Tibial nerve (tissue), 4 donors: ENCODE measurements around the gene TMEM129. TPM values are rescaled to one million over a fixed set of nuclear protein-coding genes. Genes with fewer than 3 reads are reported as not detected.
"Not testable (repeated sequence)": the region's sequence is repeated elsewhere in the genome, so short reads cannot be mapped to it uniquely, and the experiment has no call there.

Source experiments
- DNase-seq, 2 donors: peaks; one replicate each; pipeline ENCODE4 v3.0.0-alpha.2; 2019; ENCODE audit warnings: low spot score in 2 of 2
- H3K27ac ChIP-seq, 4 donors: fragments of 200-600 bp; sonication (generic) in 3 of 4; one replicate each; pipeline ENCODE4 v1.5.1; 2017 to 2019; ENCODE audit warnings: mild to moderate bottlenecking in 1 of 4
- H3K27me3 ChIP-seq, 2 donors: fragments of 200-600 bp; sonication (generic) in 1 of 2; one replicate each; pipeline versions ENCODE4 v1.5.1 to v1.6.0; 2017 to 2019
- H3K36me3 ChIP-seq, 3 donors: fragments of 200-600 bp; sonication (generic); one replicate each; pipeline ENCODE4 v1.5.1; 2018 to 2019
- H3K4me1 ChIP-seq, 4 donors: fragments of 200-600 bp; sonication (generic) in 3 of 4; one replicate each; pipeline ENCODE4 v1.5.1; 2017 to 2019
- H3K4me3 ChIP-seq, 4 donors: fragments of 200-600 bp; sonication (generic) in 3 of 4; one replicate each; pipeline ENCODE4 v1.5.1; 2017 to 2019; ENCODE audit warnings: mild to moderate bottlenecking in 1 of 4, moderate library complexity in 1 of 4
- H3K9me3 ChIP-seq, 4 donors: fragments of 200-600 bp; sonication (generic) in 3 of 4; one replicate each; pipeline ENCODE4 v1.5.1; 2017 to 2019
- CTCF ChIP-seq, 5 experiments: fragments of 200-600 bp in 3 of 5; fragments of 450-650 bp in 2 of 5; sonication (generic) in 3 of 5; IDR thresholded peaks; one replicate each; pipeline ENCODE4 v1.5.1; 2016 to 2019; ENCODE audit warnings: antibody characterized with exemption in 5 of 5, mild to moderate bottlenecking in 3 of 5, moderate library complexity in 2 of 5
- EP300 ChIP-seq, 2 donors: sonication (generic); formaldehyde crosslinking; IDR thresholded peaks; one replicate each; pipeline ENCODE4 v1.6.1; 2017; ENCODE audit warnings: antibody characterized with exemption in 2 of 2, mild to moderate bottlenecking in 1 of 2
- POLR2A ChIP-seq, 2 donors: fragments of 450-650 bp; IDR thresholded peaks; one replicate each; pipeline ENCODE4 v1.6.1; 2017; ENCODE audit warnings: antibody characterized with exemption in 2 of 2, mild to moderate bottlenecking in 2 of 2, moderate library complexity in 2 of 2
- WGBS, 2 donors: methylation state at CpG; one replicate each; pipeline ENCODE4 v1.1.5; 2018; 5-methylcytosine and 5-hydroxymethylcytosine counted together
- total RNA-seq, 4 donors: library from RNA; depleted of rRNA; stranded (reverse); fragments of >200 nt; gene quantifications; one replicate each; pipeline ENCODE4 v1.1.0, GENCODE V29; 2016

Gene TMEM129
- total RNA-seq, 4 donors from 2014 or later, result 60.1 to 88.5 (median 82.2) TPM

GRCh38 chr4:1676605-1677525 lies 44.3 kb downstream of the TMEM129 start:
- H3K4me3 ChIP-seq, result no peak overlapping the region
- no peak for TF ChIP-seq POLR2A (IDR thresholded peaks at IDR 0.05)
- TF ChIP-seq CTCF (IDR thresholded peaks at IDR 0.05), result no peak
- no peak for TF ChIP-seq EP300 (IDR thresholded peaks at IDR 0.05)
- H3K9me3 ChIP-seq, result no peaks in the 10 kb centered on the region
- H3K27ac ChIP-seq, result no peak overlapping the region
- H3K36me3 ChIP-seq, result no peaks in the 10 kb centered on the region
- no peaks in the 10 kb centered on the region for H3K4me1 ChIP-seq
- 76 to 80% methylated on average over 25 of the region's 25 CpGs for WGBS, 2 donors
- no peaks in the 10 kb centered on the region for H3K27me3 ChIP-seq
- DNase-seq, result no peak

GRCh38 chr4:1675802-1676137 lies 45.4 kb downstream of the TMEM129 start:
- Histone ChIP-seq H3K36me3 (no peaks in the 10 kb centered on the region), H3K27ac (no peak overlapping the region), H3K9me3 (no peaks in the 10 kb centered on the region), H3K4me3 (no peak overlapping the region), H3K4me1 (no peaks in the 10 kb centered on the region), H3K27me3 (no peaks in the 10 kb centered on the region)
- 82 to 84% methylated on average over 10 of the region's 10 CpGs for WGBS, 2 donors
- no peak for TF ChIP-seq CTCF (IDR thresholded peaks at IDR 0.05)
- TF ChIP-seq EP300 (IDR thresholded peaks at IDR 0.05), result no peak
- no peak for TF ChIP-seq POLR2A (IDR thresholded peaks at IDR 0.05)
- no peak for DNase-seq

- no peak for TF ChIP-seq POLR2A (IDR thresholded peaks at IDR 0.05)
- no peak for TF ChIP-seq EP300 (IDR thresholded peaks at IDR 0.05)
- no peak for TF ChIP-seq CTCF (IDR thresholded peaks at IDR 0.05)
- no peak for DNase-seq
- Histone ChIP-seq H3K4me3 (no peak overlapping the region), H3K9me3 (no peaks in the 10 kb centered on the region), H3K27me3 (no peaks in the 10 kb centered on the region), H3K4me1 (no peaks in the 10 kb centered on the region), H3K36me3 (no peaks in the 10 kb centered on the region), H3K27ac (no peak overlapping the region)
- WGBS, 2 donors, result 76 to 77% methylated on average over 19 of the region's 19 CpGs
Observed at GRCh38 chr4:1675136-1675801, 45.9 kb downstream of the TMEM129 start.

GRCh38 chr4:1674682-1675081 lies 46.4 kb downstream of the TMEM129 start:
- no peak overlapping the region for H3K4me3 ChIP-seq
- no peak overlapping the region for H3K27ac ChIP-seq
- no peaks in the 10 kb centered on the region for H3K27me3 ChIP-seq
- no peak for DNase-seq
- WGBS, 2 donors, result 56 to 64% methylated on average over 9 of the region's 9 CpGs
- no peaks in the 10 kb centered on the region for H3K36me3 ChIP-seq
- no peak for TF ChIP-seq EP300 (IDR thresholded peaks at IDR 0.05)
- no peak for TF ChIP-seq CTCF (IDR thresholded peaks at IDR 0.05)
- TF ChIP-seq POLR2A (IDR thresholded peaks at IDR 0.05), result no peak
- no peaks in the 10 kb centered on the region for H3K4me1 ChIP-seq
- H3K9me3 ChIP-seq, result no peaks in the 10 kb centered on the region

GRCh38 chr4:1673671-1674070 lies 47.5 kb downstream of the TMEM129 start:
- 83 to 87% methylated on average over 20 of the region's 20 CpGs for WGBS, 2 donors
- DNase-seq, result no peak
- no peaks in the 10 kb centered on the region for H3K36me3 ChIP-seq
- no peaks in the 10 kb centered on the region for H3K27me3 ChIP-seq
- H3K4me3 ChIP-seq, result no peak overlapping the region
- H3K27ac ChIP-seq, result no peak overlapping the region
- no peaks in the 10 kb centered on the region for H3K9me3 ChIP-seq
- no peak for TF ChIP-seq CTCF (IDR thresholded peaks at IDR 0.05)
- TF ChIP-seq POLR2A (IDR thresholded peaks at IDR 0.05), result no peak
- no peak for TF ChIP-seq EP300 (IDR thresholded peaks at IDR 0.05)
- no peaks in the 10 kb centered on the region for H3K4me1 ChIP-seq

GRCh38 chr4:1671011-1671410 lies 50.1 kb downstream of the TMEM129 start:
- 88 to 92% methylated on average over 16 to 18 of the region's 20 CpGs for WGBS, 2 donors

More at GRCh38 chr4:1671011-1671410, 50.1 kb downstream of the TMEM129 start:
- not testable (repeated sequence) for H3K4me3 ChIP-seq, DNase-seq, H3K27ac ChIP-seq, H3K36me3 ChIP-seq, H3K9me3 ChIP-seq, H3K27me3 ChIP-seq, H3K4me1 ChIP-seq
